Measurements from ENCODE around the gene FCER2. TPM values are rescaled to one million over a fixed set of nuclear protein-coding genes. Genes with fewer than 3 reads are reported as not detected.

The FCER2 gene
- total and polyA plus RNA-seq, 7 experiments from 2014 or later: 0.32 to 3.8 (median 0.52) TPM; not detected in 2

DNA sequence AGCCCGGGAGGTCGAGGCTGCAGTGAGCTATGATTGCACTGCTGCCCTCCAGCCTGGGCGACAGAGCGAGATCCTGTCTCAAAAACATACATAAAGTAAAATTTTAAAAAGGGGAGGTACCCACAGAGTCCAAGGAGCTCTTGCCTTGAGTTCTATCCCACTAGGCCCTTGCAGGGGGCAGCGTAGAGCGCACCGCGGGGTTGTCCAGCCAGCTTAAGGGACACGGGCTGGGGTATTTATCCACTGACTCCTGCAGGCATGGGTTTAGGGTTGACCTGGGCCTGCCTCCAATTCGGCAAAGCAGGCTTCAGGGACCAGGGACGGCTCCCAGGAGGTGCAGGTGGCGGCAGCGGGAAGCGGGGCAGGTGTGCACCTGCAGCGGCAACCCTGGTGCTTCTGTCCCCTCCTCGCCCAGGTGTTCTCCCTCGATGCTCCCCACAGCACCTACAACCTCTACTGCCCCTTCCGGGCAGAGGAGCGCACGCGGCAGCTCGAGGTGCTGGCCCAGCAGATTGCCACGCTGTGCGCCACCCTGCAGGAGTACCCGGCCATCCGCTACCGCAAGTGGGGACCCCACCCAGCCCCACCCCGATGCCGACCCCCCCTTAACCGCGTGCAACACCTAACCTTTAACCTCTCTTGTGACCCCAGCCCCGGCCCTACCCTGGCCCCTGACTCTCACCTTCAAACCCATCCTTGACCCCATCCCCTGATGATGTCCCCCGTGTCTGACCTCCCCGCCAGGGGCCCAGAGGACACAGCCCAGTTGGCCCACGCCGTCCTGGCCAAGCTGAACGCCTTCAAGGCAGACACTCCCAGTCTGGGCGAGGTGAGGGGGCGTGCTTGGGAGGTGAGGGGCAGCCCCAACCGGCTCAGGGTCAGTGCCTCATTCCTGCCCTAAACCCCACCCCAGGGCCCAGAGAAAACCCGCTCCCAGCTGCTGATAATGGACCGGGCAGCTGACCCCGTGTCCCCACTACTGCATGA lies 60.3 kb downstream of the FCER2 start:
- Mint-ChIP-seq H3K4me3 (no peak overlapping the region), H3K4me1 (peaks cover 9 to 31% (median 24%) of the 10 kb centered on the region in 7 donors), H3K36me3 (peaks cover 0 to 20% (median 8%) of the 10 kb centered on the region in 5 donors), H3K27ac (no peak overlapping the region), H3K27me3 (no peaks in the 10 kb centered on the region), H3K9me3 (peaks cover 0 to 5% (median 0%) of the 10 kb centered on the region in 11 donors)
- ChIA-PET CTCF (interaction anchor here (0.7 kb wide), 1 partner anchor 158 kb away, joined by 3 read pairs; no protein-coding TSS in a partner anchor), POLR2A (interaction anchor here (0.6 to 1.2 kb wide), 5 partner anchors 12 to 314 kb away, joined by 3 to 4 read pairs (median 3); partner anchors contain the start of gene PET100)
- intact Hi-C loops (cut with micrococcal nuclease): no loop called here
- H3K4me3 ChIP-seq (ENCODE audit: low read length): no peak overlapping the region
- no peak overlapping the region for H3K27ac ChIP-seq (ENCODE audit: low read depth, low read length)
- no peaks in the 10 kb centered on the region for H3K9me3 ChIP-seq (ENCODE audit: control insufficient read depth in 2 of 3, low read length in 3 of 3)
- ATAC-seq: no peak
- peaks cover 0 to 59% (median 3%) of the 10 kb centered on the region in 3 experiments for H3K36me3 ChIP-seq (ENCODE audit: control insufficient read depth in 2 of 3, insufficient read depth in 3 of 3, low read length in 3 of 3)
- DNase-seq: peak in 1 of 9 donors; percentile 9
- peaks cover 2 to 10% of the 10 kb centered on the region in 2 donors for H3K4me1 ChIP-seq (ENCODE audit: control insufficient read depth in 2 of 2, insufficient read depth in 2 of 2, low read length in 2 of 2)
- H3K27me3 ChIP-seq (ENCODE audit: control insufficient read depth in 2 of 2, insufficient read depth in 2 of 2, low read length in 2 of 2): no peaks in the 10 kb centered on the region

DNA sequence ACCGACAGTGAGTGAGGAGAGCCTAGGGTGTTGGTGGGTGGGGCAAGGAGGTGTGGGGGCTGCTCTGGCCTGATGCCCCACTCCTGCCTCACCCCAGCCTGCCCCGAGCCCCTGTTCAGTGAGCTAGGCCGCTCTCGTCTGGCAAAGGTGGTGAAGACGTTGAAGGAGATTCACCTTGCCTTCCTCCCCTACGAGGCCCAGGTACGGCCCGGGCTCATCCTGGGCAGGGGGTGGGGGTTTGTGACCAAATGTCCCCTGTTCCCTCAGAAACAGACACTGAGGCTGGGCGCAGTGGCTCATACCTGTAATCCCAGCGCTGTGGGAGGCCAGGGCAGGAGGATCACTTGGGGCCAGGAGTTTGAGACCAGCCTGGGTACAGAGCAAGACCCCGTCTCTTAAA lies 61.1 kb downstream of the FCER2 start:
- Mint-ChIP-seq H3K4me1 (peaks cover 9 to 33% (median 31%) of the 10 kb centered on the region in 7 donors), H3K9me3 (peaks cover 0 to 5% (median 0%) of the 10 kb centered on the region in 11 donors), H3K27me3 (no peaks in the 10 kb centered on the region), H3K36me3 (peaks cover 0 to 20% (median 8%) of the 10 kb centered on the region in 5 donors), H3K27ac (no peak overlapping the region), H3K4me3 (no peak overlapping the region)
- ChIA-PET CTCF (no interaction called here), POLR2A (interaction anchor here (0.6 to 0.8 kb wide), 3 partner anchors 11 to 313 kb away, joined by 3 read pairs; partner anchors contain the start of gene PET100)
- no peak for DNase-seq
- Histone ChIP-seq H3K27me3 (ENCODE audit: control insufficient read depth in 2 of 2, insufficient read depth in 2 of 2, low read length in 2 of 2) (no peaks in the 10 kb centered on the region), H3K4me3 (ENCODE audit: low read length) (no peak overlapping the region), H3K9me3 (ENCODE audit: control insufficient read depth in 2 of 3, low read length in 3 of 3) (no peaks in the 10 kb centered on the region), H3K36me3 (ENCODE audit: control insufficient read depth in 2 of 3, insufficient read depth in 3 of 3, low read length in 3 of 3) (peaks cover 0 to 52% (median 3%) of the 10 kb centered on the region in 3 experiments), H3K4me1 (ENCODE audit: control insufficient read depth in 2 of 2, insufficient read depth in 2 of 2, low read length in 2 of 2) (peaks cover 10 to 18% of the 10 kb centered on the region in 2 donors), H3K27ac (ENCODE audit: low read depth, low read length) (no peak overlapping the region)
- intact Hi-C loops (cut with micrococcal nuclease): no loop called here
- no peak for ATAC-seq

DNA sequence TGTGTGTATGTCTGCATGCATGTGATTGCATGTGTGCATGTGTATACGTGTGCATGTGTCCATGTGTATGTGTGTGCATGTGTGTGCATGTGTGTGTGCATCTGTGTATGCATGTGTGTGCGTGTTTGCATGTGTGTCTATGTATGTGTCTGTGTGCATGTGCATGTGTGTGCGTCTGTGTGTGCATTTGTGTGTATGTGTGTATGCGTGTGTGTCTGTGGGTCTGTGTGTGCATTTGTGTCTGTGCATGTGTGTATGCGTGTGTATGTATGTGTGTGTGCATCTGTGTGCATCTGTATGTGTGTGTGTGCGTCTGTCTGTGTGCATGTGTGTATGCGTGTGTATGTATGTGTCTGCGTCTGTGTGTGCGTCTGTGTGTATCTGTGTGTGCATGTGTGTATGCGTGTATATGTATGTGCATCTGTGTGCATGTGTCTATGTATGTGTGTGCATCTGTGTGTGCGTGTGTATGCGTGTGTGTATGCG lies 62.0 kb downstream of the FCER2 start:
- ChIA-PET CTCF (no interaction called here), POLR2A (interaction anchor here (2.9 kb wide), 1 partner anchor 10 kb away, joined by 15 read pairs; the partner anchor contains the start of genes PET100 and XAB2)
- intact Hi-C loops (cut with micrococcal nuclease): no loop called here
- peaks cover 0 to 43% (median 3%) of the 10 kb centered on the region in 3 experiments for H3K36me3 ChIP-seq (ENCODE audit: control insufficient read depth in 2 of 3, insufficient read depth in 3 of 3, low read length in 3 of 3)
- no peaks in the 10 kb centered on the region for H3K9me3 ChIP-seq (ENCODE audit: control insufficient read depth in 2 of 3, low read length in 3 of 3)
- peaks cover 15 to 41% (median 34%) of the 10 kb centered on the region in 7 donors for H3K4me1 Mint-ChIP-seq
- no peaks in the 10 kb centered on the region for H3K27me3 Mint-ChIP-seq
- H3K27me3 ChIP-seq (ENCODE audit: control insufficient read depth in 2 of 2, insufficient read depth in 2 of 2, low read length in 2 of 2): no peaks in the 10 kb centered on the region
- H3K36me3 Mint-ChIP-seq: peaks cover 0 to 20% (median 8%) of the 10 kb centered on the region in 5 donors
- peaks cover 10 to 20% of the 10 kb centered on the region in 2 donors for H3K4me1 ChIP-seq (ENCODE audit: control insufficient read depth in 2 of 2, insufficient read depth in 2 of 2, low read length in 2 of 2)
- H3K27ac ChIP-seq (ENCODE audit: low read depth, low read length): no peak overlapping the region
- H3K9me3 Mint-ChIP-seq: peaks cover 0 to 5% (median 0%) of the 10 kb centered on the region in 11 donors
- ATAC-seq: no peak
- no peak for DNase-seq
- H3K4me3 ChIP-seq (ENCODE audit: low read length): no peak overlapping the region
- peak overlapping the region in 9 of 10 donors; percentile 1 to 74 (median 40) for H3K4me3 Mint-ChIP-seq
- peak overlapping the region in 3 of 9 donors; percentile 62 to 83 (median 81) for H3K27ac Mint-ChIP-seq

DNA sequence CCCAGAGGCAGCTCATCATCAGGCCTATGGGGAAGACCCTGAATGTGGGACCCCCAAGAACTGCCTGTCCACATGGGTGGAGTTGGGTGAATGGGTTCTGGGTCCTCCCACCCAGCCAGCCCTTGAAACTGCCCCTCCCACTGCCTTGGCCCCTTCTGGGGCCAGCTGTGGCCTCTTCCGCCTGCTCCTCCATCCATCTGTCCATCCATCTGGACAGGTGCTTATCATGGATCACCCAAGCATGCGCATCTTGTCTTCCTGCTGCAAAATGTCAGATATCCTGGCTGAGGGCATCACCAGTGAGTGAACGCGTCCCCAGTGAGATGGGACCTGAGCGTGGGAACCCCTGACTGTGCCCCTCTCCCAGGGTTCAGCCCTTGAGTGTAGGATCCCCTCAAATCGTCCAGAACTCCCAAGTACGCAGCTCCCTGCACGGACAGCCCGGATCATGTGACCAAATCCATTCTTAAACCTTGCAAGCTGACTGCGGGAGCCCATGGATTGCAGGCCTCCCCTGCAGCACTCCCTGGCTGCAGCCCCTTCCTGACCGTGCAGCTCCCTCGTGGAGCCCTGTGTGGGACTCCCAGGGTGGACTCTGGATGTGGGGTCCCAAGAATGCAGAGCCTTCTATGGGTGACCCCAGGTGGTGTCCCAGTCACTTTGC lies 63.0 kb downstream of the FCER2 start:
- no peak overlapping the region for H3K4me3 ChIP-seq (ENCODE audit: low read length)
- H3K36me3 ChIP-seq (ENCODE audit: control insufficient read depth in 2 of 3, insufficient read depth in 3 of 3, low read length in 3 of 3): peaks cover 0 to 34% (median 0%) of the 10 kb centered on the region in 3 experiments
- POLR2A ChIA-PET: interaction anchor here (0.7 to 2.9 kb wide), 4 partner anchors 9 to 126 kb away, joined by 3 to 15 read pairs (median 3); partner anchors contain the start of genes PET100, TRAPPC5 and XAB2
- peak overlapping the region; percentile 89 for H3K27ac ChIP-seq (ENCODE audit: low read depth, low read length)
- CTCF ChIA-PET: interaction anchor here (0.8 kb wide), 1 partner anchor 42 kb away, joined by 3 read pairs; the partner anchor contains the start of gene TRAPPC5
- peaks cover 10 to 20% of the 10 kb centered on the region in 2 donors for H3K4me1 ChIP-seq (ENCODE audit: control insufficient read depth in 2 of 2, insufficient read depth in 2 of 2, low read length in 2 of 2)
- Mint-ChIP-seq H3K4me1 (peaks cover 15 to 46% (median 34%) of the 10 kb centered on the region in 7 donors), H3K36me3 (peaks cover 0 to 17% (median 6%) of the 10 kb centered on the region in 5 donors), H3K27me3 (no peaks in the 10 kb centered on the region), H3K9me3 (peaks cover 0 to 5% (median 0%) of the 10 kb centered on the region in 11 donors), H3K27ac (peak overlapping the region in 6 of 9 donors; percentile 1 to 87 (median 63)), H3K4me3 (peak overlapping the region in 7 of 10 donors; percentile 15 to 89 (median 57))
- H3K27me3 ChIP-seq (ENCODE audit: control insufficient read depth in 2 of 2, insufficient read depth in 2 of 2, low read length in 2 of 2): no peaks in the 10 kb centered on the region
- no peak for ATAC-seq
- H3K9me3 ChIP-seq (ENCODE audit: control insufficient read depth in 2 of 3, low read length in 3 of 3): no peaks in the 10 kb centered on the region
- no peak for DNase-seq
- intact Hi-C loops (cut with micrococcal nuclease): no loop called here

Other genes starting within 250 kb of the FCER2 start
- gene PEX11G, start 213.1 kb downstream of the FCER2 start, total RNA-seq: 1 to 10 TPM in 1 of 5 experiments, under 1 TPM in 4; 0.59 to 1.2 (median 0.76) TPM
- gene PEX11G, start 213.1 kb downstream of the FCER2 start, polyA plus RNA-seq: 1 to 10 TPM in 1 of 2 donors, under 1 TPM in 1; 0.89 to 1.6 TPM
- 10 to 100 TPM in 1 of 5 experiments, 1 to 10 TPM in 4; 5.7 to 10.1 (median 7.2) TPM for gene ZNF358, start 186.0 kb downstream of the FCER2 start, total RNA-seq
- 1 to 10 TPM; 1.4 to 2.6 TPM for gene ZNF358, start 186.0 kb downstream of the FCER2 start, polyA plus RNA-seq
- 10 to 100 TPM; 13.8 to 49.2 (median 18.1) TPM for gene MCOLN1, start 179.5 kb downstream of the FCER2 start, total RNA-seq
- gene MCOLN1, start 179.5 kb downstream of the FCER2 start, polyA plus RNA-seq: 10 to 100 TPM in 1 of 2 donors, 1 to 10 TPM in 1; 8.8 to 11.7 TPM
- 100 to 1,000 TPM in 4 of 5 experiments, 10 to 100 TPM in 1; 82.0 to 157 (median 133) TPM for gene PNPLA6, start 166.4 kb downstream of the FCER2 start, total RNA-seq
- 10 to 100 TPM in 1 of 2 donors, 1 to 10 TPM in 1; 5.3 to 12.7 TPM for gene PNPLA6, start 166.4 kb downstream of the FCER2 start, polyA plus RNA-seq
- gene CAMSAP3, start 106.3 kb downstream of the FCER2 start, total RNA-seq: under 1 TPM in 4 of 5 experiments, not detected in 1; 0.16 to 0.76 (median 0.35) TPM
- gene CAMSAP3, start 106.3 kb downstream of the FCER2 start, polyA plus RNA-seq: under 1 TPM; 0.06 to 0.07 TPM
- gene XAB2, start 72.6 kb downstream of the FCER2 start, total RNA-seq: 10 to 100 TPM; 49.3 to 79.8 (median 76.4) TPM
- 10 to 100 TPM in 1 of 2 donors, 1 to 10 TPM in 1; 6.4 to 11.9 TPM for gene XAB2, start 72.6 kb downstream of the FCER2 start, polyA plus RNA-seq
- 100 to 1,000 TPM; 112 to 134 (median 117) TPM for gene PET100, start 72.3 kb downstream of the FCER2 start, total RNA-seq
- gene PET100, start 72.3 kb downstream of the FCER2 start, polyA plus RNA-seq: 100 to 1,000 TPM; 158 to 274 TPM
- 10 to 100 TPM in 1 of 5 experiments, 1 to 10 TPM in 4; 2.2 to 13.4 (median 5.4) TPM for gene PCP2, start 68.4 kb downstream of the FCER2 start, total RNA-seq
- gene PCP2, start 68.4 kb downstream of the FCER2 start, polyA plus RNA-seq: not detected
- 100 to 1,000 TPM; 158 to 411 (median 187) TPM for gene STXBP2, start 65.0 kb downstream of the FCER2 start, total RNA-seq
- 10 to 100 TPM; 52.8 to 61.1 TPM for gene STXBP2, start 65.0 kb downstream of the FCER2 start, polyA plus RNA-seq
- 1 to 10 TPM in 1 of 5 experiments, not detected in 4; 3.4 TPM for gene RETN, start 33.1 kb downstream of the FCER2 start, total RNA-seq
- not detected for gene RETN, start 33.1 kb downstream of the FCER2 start, polyA plus RNA-seq
- 10 to 100 TPM in 1 of 5 experiments, 1 to 10 TPM in 1, not detected in 3; 1.2 to 12.3 TPM for gene MCEMP1, start 25.0 kb downstream of the FCER2 start, total RNA-seq
- not detected for gene MCEMP1, start 25.0 kb downstream of the FCER2 start, polyA plus RNA-seq
- gene TRAPPC5, start 21.3 kb downstream of the FCER2 start, total RNA-seq: 10 to 100 TPM; 43.7 to 79.3 (median 75.4) TPM
- 100 to 1,000 TPM; 165 to 191 TPM for gene TRAPPC5, start 21.3 kb downstream of the FCER2 start, polyA plus RNA-seq
- 1 to 10 TPM in 1 of 5 experiments, not detected in 4; 1.2 TPM for gene CLEC4G, start 30.0 kb upstream of the FCER2 start, total RNA-seq
- gene CLEC4G, start 30.0 kb upstream of the FCER2 start, polyA plus RNA-seq: not detected
- under 1 TPM in 3 of 5 experiments, not detected in 2; 0.27 to 0.68 (median 0.32) TPM for gene CD209, start 45.4 kb upstream of the FCER2 start, total RNA-seq
- gene CD209, start 45.4 kb upstream of the FCER2 start, polyA plus RNA-seq: not detected
- gene CLEC4M, start 61.1 kb upstream of the FCER2 start, total RNA-seq: not detected
- under 1 TPM in 1 of 2 donors, not detected in 1; 0.74 TPM for gene CLEC4M, start 61.1 kb upstream of the FCER2 start, polyA plus RNA-seq
- 10 to 100 TPM in 3 of 5 experiments, 1 to 10 TPM in 2; 7.4 to 12.2 (median 11.4) TPM for gene EVI5L, start 128.1 kb upstream of the FCER2 start, total RNA-seq
- 1 to 10 TPM; 2.5 to 3.8 TPM for gene EVI5L, start 128.1 kb upstream of the FCER2 start, polyA plus RNA-seq
- gene PRR36, start 172.3 kb upstream of the FCER2 start, total RNA-seq: 1 to 10 TPM in 1 of 5 experiments, under 1 TPM in 3, not detected in 1; 0.08 to 1.2 (median 0.16) TPM
- under 1 TPM; 0.08 to 0.12 TPM for gene PRR36, start 172.3 kb upstream of the FCER2 start, polyA plus RNA-seq
- gene LRRC8E, start 186.4 kb upstream of the FCER2 start, total RNA-seq: under 1 TPM in 1 of 5 experiments, not detected in 4; 0.24 TPM
- under 1 TPM in 1 of 2 donors, not detected in 1; 0.53 TPM for gene LRRC8E, start 186.4 kb upstream of the FCER2 start, polyA plus RNA-seq
- gene MAP2K7, start 201.7 kb upstream of the FCER2 start, total RNA-seq: 100 to 1,000 TPM in 1 of 5 experiments, 10 to 100 TPM in 4; 48.7 to 109 (median 66.5) TPM
- 1 to 10 TPM; 1.8 to 2.0 TPM for gene MAP2K7, start 201.7 kb upstream of the FCER2 start, polyA plus RNA-seq
- gene TGFBR3L, start 212.7 kb upstream of the FCER2 start, total RNA-seq: 1 to 10 TPM in 4 of 5 experiments, under 1 TPM in 1; 0.27 to 4.0 (median 1.6) TPM
- gene TGFBR3L, start 212.7 kb upstream of the FCER2 start, polyA plus RNA-seq: not detected
- 10 to 100 TPM; 12.3 to 24.4 (median 21.4) TPM for gene SNAPC2, start 218.2 kb upstream of the FCER2 start, total RNA-seq
- gene SNAPC2, start 218.2 kb upstream of the FCER2 start, polyA plus RNA-seq: 10 to 100 TPM; 11.5 to 18.2 TPM
- gene CTXN1, start 224.0 kb upstream of the FCER2 start, total RNA-seq: under 1 TPM in 1 of 5 experiments, not detected in 4; 0.32 TPM
- not detected for gene CTXN1, start 224.0 kb upstream of the FCER2 start, polyA plus RNA-seq
- 10 to 100 TPM; 65.3 to 97.6 (median 73.8) TPM for gene TIMM44, start 241.5 kb upstream of the FCER2 start, total RNA-seq
- 10 to 100 TPM; 16.7 to 22.8 TPM for gene TIMM44, start 241.5 kb upstream of the FCER2 start, polyA plus RNA-seq

Data from naive thymus-derived CD4-positive, alpha-beta T cell (primary cell).